GM12878 (cell line): ENCODE results near the gene FGGY. TPM values are rescaled to one million over a fixed set of nuclear protein-coding genes. Genes with fewer than 3 reads are reported as not detected.

Experiments
- ATAC-seq: fragments of 200-7000 bp; cut with Tn5 transposase; 3 replicates; pipeline ENCODE4 v1.9.1; 2020; ENCODE audit warnings: mild to moderate bottlenecking, moderate library complexity
- BruUV-seq: library from RNA; stranded (reverse); fragments of 400-500 nt; replicated peaks from 2 replicates; lab custom pipeline; 2021; lab: Mats Ljungman, UMichigan
- CTCF ChIA-PET: fragments of 300-600 bp; sonication (Branson Sonifier 250); formaldehyde crosslinking; extraction: SDS; loops from one replicate; lab custom pipeline; 2021; ENCODE audit warnings: inconsistent platforms; lab: Yijun Ruan, JAX
- POLR2A ChIA-PET: fragments of 350-600 bp; formaldehyde crosslinking; extraction: SDS; loops from one replicate; lab custom pipeline; 2021; ENCODE audit warnings: inconsistent platforms; lab: Charles Lee
- RAD21 ChIA-PET: fragments of 300-600 bp; sonication (Branson Sonifier 250); formaldehyde crosslinking; loops from one replicate; lab custom pipeline; 2023; ENCODE audit warnings: antibody characterized with exemption; ENCODE audit not compliant: unreplicated experiment; lab: Charles Lee
- SMC1A ChIA-PET: fragments of 300-600 bp; sonication (Branson Sonifier 250); formaldehyde crosslinking; loops from one replicate; lab custom pipeline; 2023; ENCODE audit not compliant: unreplicated experiment, uncharacterized antibody; lab: Charles Lee
- DNase-seq: peaks from one replicate; pipeline ENCODE4 v3.0.0-alpha.2; 2011; ENCODE audit warnings: low read depth, low spot score
- FAIRE-seq: peaks from 3 replicates; lab custom pipeline; 2011; peaks lifted over from hg19 to GRCh38; lab: Jason Lieb, UNC
- H2AFZ ChIP-seq: 2 replicates; pipeline ENCODE4 v1.6.0; 2011; ENCODE audit warnings: low read depth, low read length, control low read depth; ENCODE audit not compliant: control insufficient read depth
- H3K27ac ChIP-seq: 2 replicates; pipeline ENCODE4 v1.5.1; 2011; ENCODE audit warnings: control low read depth; ENCODE audit not compliant: control insufficient read depth, insufficient read depth
- H3K27me3 ChIP-seq, 2 experiments: replicated peaks in 1 of 2; 2 replicates each; pipeline versions ENCODE4 v1.6.0 to v1.6.1; 2011; ENCODE audit warnings: low read length in 1 of 2; ENCODE audit not compliant: control insufficient read depth in 2 of 2, insufficient read depth in 2 of 2
- H3K36me3 ChIP-seq, 2 experiments: 2 replicates each; pipeline ENCODE4 v1.5.1; 2011; ENCODE audit warnings: low read length in 1 of 2; ENCODE audit not compliant: control insufficient read depth in 2 of 2, insufficient read depth in 2 of 2
- H3K4me1 ChIP-seq: 2 replicates; pipeline ENCODE4 v1.6.1; 2011; ENCODE audit warnings: mild to moderate bottlenecking, low read length, moderate library complexity, mixed read lengths; ENCODE audit not compliant: control insufficient read depth, insufficient read depth
- H3K4me2 ChIP-seq: 2 replicates; pipeline ENCODE4 v1.6.0; 2011; ENCODE audit warnings: control low read depth; ENCODE audit not compliant: control insufficient read depth, insufficient read depth
- H3K4me3 ChIP-seq: fragments of 200-600 bp; sonication (generic); 2 replicates; pipeline ENCODE4 v1.5.1; 2016
- H3K79me2 ChIP-seq: 2 replicates; pipeline ENCODE4 v1.6.0; 2011; ENCODE audit warnings: low read length; ENCODE audit not compliant: control insufficient read depth, insufficient read depth
- H3K9ac ChIP-seq: 2 replicates; pipeline ENCODE4 v1.8.0; 2011; ENCODE audit warnings: low read length, control low read depth, mixed read lengths; ENCODE audit not compliant: control insufficient read depth, insufficient read depth
- H3K9me3 ChIP-seq: replicated peaks from 3 replicates; pipeline ENCODE4 v1.5.1; 2011; ENCODE audit warnings: mild to moderate bottlenecking, low read length; ENCODE audit not compliant: control insufficient read depth, insufficient read depth
- H4K20me1 ChIP-seq: 2 replicates; pipeline ENCODE4 v1.6.0; 2011; ENCODE audit not compliant: control insufficient read depth, insufficient read depth
- BRCA1 ChIP-seq: IDR thresholded peaks from 2 replicates; pipeline ENCODE4 v1.6.1; 2011; ENCODE audit warnings: low read depth, low read length, improper control_type of control experiment
- CBX5 ChIP-seq: sonication (generic); IDR thresholded peaks from 2 replicates; pipeline ENCODE4 v1.6.1; 2016; ENCODE audit warnings: low read depth, moderate library complexity, mild to moderate bottlenecking, inconsistent platforms
- CEBPB ChIP-seq, 2 experiments: fragments of 150-350 bp in 1 of 2; IDR thresholded peaks; 2 replicates each; pipeline ENCODE4 v1.6.1; 2012 to 2014; ENCODE audit warnings: low read depth in 2 of 2, low read length in 2 of 2, borderline replicate concordance in 1 of 2, inconsistent platforms in 1 of 2
- DPF2 ChIP-seq: fragments of 450-650 bp; IDR thresholded peaks from 2 replicates; pipeline ENCODE4 v1.6.1; 2017; ENCODE audit warnings: mild to moderate bottlenecking
- FOXK2 ChIP-seq: fragments of 450-650 bp; IDR thresholded peaks from 2 replicates; pipeline ENCODE4 v1.6.1; 2017; ENCODE audit warnings: mild to moderate bottlenecking, moderate library complexity
- HCFC1 ChIP-seq: fragments of 150-350 bp; IDR thresholded peaks from 2 replicates; pipeline ENCODE4 v1.6.1; 2014; ENCODE audit warnings: low read length
- JUNB ChIP-seq: IDR thresholded peaks from 2 replicates; pipeline ENCODE4 v1.6.1; 2016; ENCODE audit warnings: antibody characterized with exemption, mild to moderate bottlenecking
- MTA2 ChIP-seq: fragments of 450-650 bp; IDR thresholded peaks from 2 replicates; pipeline ENCODE4 v1.6.1; 2016; ENCODE audit warnings: low read depth, mild to moderate bottlenecking, moderate library complexity
- NBN ChIP-seq: fragments of 450-650 bp; IDR thresholded peaks from 2 replicates; pipeline ENCODE4 v1.6.1; 2016
- NR2C1 ChIP-seq: fragments of 450-650 bp; IDR thresholded peaks from 2 replicates; pipeline ENCODE4 v1.6.1; 2017; ENCODE audit warnings: antibody characterized with exemption, mild to moderate bottlenecking, moderate library complexity
- POLR2AphosphoS5 ChIP-seq: IDR thresholded peaks from 2 replicates; pipeline ENCODE4 v1.6.1; 2011; ENCODE audit warnings: mild to moderate bottlenecking, low read length, inconsistent platforms
- SPI1 ChIP-seq: IDR thresholded peaks from 2 replicates; pipeline ENCODE4 v1.6.1; 2011; ENCODE audit warnings: low read depth, mild to moderate bottlenecking, low read length, moderate library complexity, borderline replicate concordance; ENCODE audit not compliant: insufficient read depth
- ZNF24 ChIP-seq: fragments of 450-650 bp; IDR thresholded peaks from 2 replicates; pipeline ENCODE4 v1.6.1; 2017; ENCODE audit warnings: antibody characterized with exemption, mild to moderate bottlenecking
- WGBS: methylation state at CpG from one replicate; pipeline ENCODE4 v1.1.6; 2016; ENCODE audit warnings: low lambda C conversion rate; ENCODE audit not compliant: insufficient replicate concordance, insufficient coverage; ENCODE audit errors: missing lambda C conversion rate; 5-methylcytosine and 5-hydroxymethylcytosine counted together
- in situ Hi-C: fragments of 300-500 bp; cut with MboI; formaldehyde crosslinking; loops from 9 replicates; pipeline ENCODE4 v1.14.3; 2018; ENCODE audit warnings: mixed read lengths
- intact Hi-C: fragments of 100-400 bp; cut with micrococcal nuclease; formaldehyde crosslinking; loops from one replicate; pipeline ENCODE4 v1.14.2; 2022; ENCODE audit not compliant: unreplicated experiment
- polyA plus RNA-seq, 11 experiments: library from polyadenylated mRNA; depleted of rRNA in 4 of 11; unstranded in 6 of 11; stranded (reverse) in 5 of 11; fragments of >200 nt; fragmentation: Nextera tagmentation in 4 of 11; fragmentation: Illumina TruSeq in 1 of 11; extraction: Ambion mirVana in 4 of 11; extraction: Trizol in 1 of 11; gene quantifications; 1 replicate in 1 of 11; 2 replicates in 10 of 11; pipeline versions ENCODE4 v1.2.1 to v1.2.3, GENCODE V29; 2011 to 2016; ENCODE audit warnings: inconsistent platforms in 2 of 11, missing spikeins in 2 of 11, low read depth in 1 of 11
- total RNA-seq, 4 experiments: library from RNA; depleted of rRNA in 3 of 4; stranded (reverse); fragments of >200 nt in 3 of 4; fragmentation: Illumina TruSeq in 1 of 4; extraction: Trizol in 1 of 4; gene quantifications; 2 replicates each; pipeline versions ENCODE4 v1.2.1 to v1.2.3, GENCODE V29; 2013 to 2021
- TF ChIP-seq, protein P1 (sequence below): fragments of 450-650 bp; IDR thresholded peaks from 2 replicates; pipeline ENCODE4 v1.6.1; 2016; ENCODE audit warnings: mild to moderate bottlenecking

The FGGY gene
- total and polyA plus RNA-seq, 10 of the 15 experiments (the other 5 are each of a cell fraction or from before 2014, with no cell fraction given) = 6.2 to 11.9 (median 7.5) TPM

- H3K4me3 ChIP-seq = no peak overlapping the region
- no peaks in the 10 kb centered on the region for H3K9me3 ChIP-seq
- no peak overlapping the region for H3K9ac ChIP-seq
- BruUV-seq = no TSS peak
- POLR2A ChIA-PET = interaction anchor here (1.1 to 1.2 kb wide), 2 partner anchors 40 to 839 kb away, joined by 3 read pairs; no protein-coding TSS in a partner anchor
- peak overlapping the region; percentile 27; the same call in 1 of the 2 replicates for H3K27ac ChIP-seq
- H3K79me2 ChIP-seq = no peaks in the 10 kb centered on the region
- FAIRE-seq = peak; percentile 72
- TF ChIP-seq CBX5 = no peak
- TF ChIP-seq NBN = peak; percentile 61
- TF ChIP-seq SPI1 = no peak
- peak in 1 of 2 experiments; percentile 72; a peak in 2 of 4 replicates for TF ChIP-seq CEBPB (IDR thresholded peaks at IDR 0.05; ENCODE audit: borderline replicate concordance in 1 of 2, low read depth in 2 of 2, low read length in 2 of 2)
- TF ChIP-seq DPF2 = no peak
- TF ChIP-seq FOXK2 = no peak
- TF ChIP-seq HCFC1 = no peak
- no peak for TF ChIP-seq POLR2AphosphoS5
- TF ChIP-seq BRCA1 = no peak
- TF ChIP-seq ZNF24 = 0 out of 2 replicates have a peak, but pooled peaks have one; percentile 41
- peak; percentile 13; the same call in 1 of the 2 replicates for TF ChIP-seq NR2C1
- TF ChIP-seq, protein P1, sequence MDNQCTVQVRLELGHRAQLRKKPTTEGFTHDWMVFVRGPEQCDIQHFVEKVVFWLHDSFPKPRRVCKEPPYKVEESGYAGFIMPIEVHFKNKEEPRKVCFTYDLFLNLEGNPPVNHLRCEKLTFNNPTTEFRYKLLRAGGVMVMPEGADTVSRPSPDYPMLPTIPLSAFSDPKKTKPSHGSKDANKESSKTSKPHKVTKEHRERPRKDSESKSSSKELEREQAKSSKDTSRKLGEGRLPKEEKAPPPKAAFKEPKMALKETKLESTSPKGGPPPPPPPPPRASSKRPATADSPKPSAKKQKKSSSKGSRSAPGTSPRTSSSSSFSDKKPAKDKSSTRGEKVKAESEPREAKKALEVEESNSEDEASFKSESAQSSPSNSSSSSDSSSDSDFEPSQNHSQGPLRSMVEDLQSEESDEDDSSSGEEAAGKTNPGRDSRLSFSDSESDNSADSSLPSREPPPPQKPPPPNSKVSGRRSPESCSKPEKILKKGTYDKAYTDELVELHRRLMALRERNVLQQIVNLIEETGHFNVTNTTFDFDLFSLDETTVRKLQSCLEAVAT = 0 out of 2 replicates have a peak, but pooled peaks have one; percentile 42
- peak; percentile 43; the same call in 1 of the 2 replicates for TF ChIP-seq MTA2
- 0 out of 2 replicates have a peak, but pooled peaks have one; percentile 6 for TF ChIP-seq JUNB
- TF ChIP-seq, all 136 proteins: peak for 7
- peak overlapping the region; percentile 61 for H2AFZ ChIP-seq
- H3K4me2 ChIP-seq = peak overlapping the region; percentile 60
- H4K20me1 ChIP-seq = no peaks in the 10 kb centered on the region
- RAD21 ChIA-PET = interaction anchor here (1.0 to 6.5 kb wide), 11 partner anchors 11 to 955 kb away, joined by 3 to 60 read pairs (median 13); partner anchors contain the start of gene JUN
- ATAC-seq (peak; percentile 87), DNase-seq (no peak)
- SMC1A ChIA-PET = interaction anchor here (0.9 to 4.1 kb wide), 20 partner anchors 10 to 957 kb away, joined by 3 to 64 read pairs (median 6); partner anchors contain the start of gene JUN
- CTCF ChIA-PET = interaction anchor here (1.0 to 5.2 kb wide), 16 partner anchors 10 to 955 kb away, joined by 3 to 89 read pairs (median 7); partner anchors contain the start of genes FGGY and JUN
- 21% methylated on average over 8 of the region's 8 CpGs for WGBS
- H3K36me3 ChIP-seq = no peaks in the 10 kb centered on the region
- intact Hi-C loops (loop anchor here (5.0 kb wide), 7 partner anchors 65 to 1180 kb away; no protein-coding TSS in a partner anchor), in situ Hi-C loops (loop anchor here (5.0 kb wide), 1 partner anchor 400 kb away; the partner anchor contains the start of gene FGGY)
- H3K4me1 ChIP-seq = peaks cover 10% of the 10 kb centered on the region; the same call in 1 of the 2 replicates
- no peaks in the 10 kb centered on the region for H3K27me3 ChIP-seq
Measured at GRCh38 chr1:59697150-59697800, 400.4 kb downstream of the FGGY start.
